ENCODE measurements around the gene STMN3. TPM values are rescaled to one million over a fixed set of nuclear protein-coding genes. Genes with fewer than 3 reads are reported as not detected.
A peak's percentile ranks its signal among the peaks of the same experiment; 100 is the strongest.

The STMN3 gene
- total RNA-seq, 1 donor from 2014 or later: 6.1 TPM

DNA sequence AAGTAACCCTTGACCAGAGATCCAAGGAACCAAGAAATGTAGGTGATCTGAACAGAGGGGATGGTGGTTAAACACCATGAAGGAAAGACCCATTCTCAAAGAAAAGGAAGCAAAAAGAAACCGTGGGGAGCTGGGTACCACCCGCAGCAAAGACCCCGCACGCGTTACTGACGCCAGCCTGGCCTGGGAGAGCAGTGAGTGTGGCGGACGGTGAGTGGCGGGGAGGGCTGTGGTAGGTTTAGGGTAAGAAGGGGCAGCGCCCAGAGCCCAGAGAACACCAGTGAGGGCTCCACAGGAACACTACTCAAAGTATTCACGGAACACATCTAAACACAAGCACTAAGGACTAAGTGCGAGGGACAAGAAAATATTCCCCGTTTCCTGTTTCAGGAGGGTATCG is 30.5 kb downstream of the STMN3 start:
- CTCF ChIA-PET: interaction anchor here (1.0 kb wide), 1 partner anchor 85 kb away, joined by 3 read pairs; no protein-coding TSS in a partner anchor
- Mint-ChIP-seq H3K27me3 (no peaks in the 10 kb centered on the region), H3K27ac (peak overlapping the region; percentile 11), H3K4me1 (peaks cover 10% of the 10 kb centered on the region), H3K36me3 (ENCODE audit: low read depth) (peaks cover 28% of the 10 kb centered on the region), H3K9me3 (no peaks in the 10 kb centered on the region), H3K4me3 (peak overlapping the region; percentile 20)
- no peak for DNase-seq
- TF ChIP-seq, protein P1, sequence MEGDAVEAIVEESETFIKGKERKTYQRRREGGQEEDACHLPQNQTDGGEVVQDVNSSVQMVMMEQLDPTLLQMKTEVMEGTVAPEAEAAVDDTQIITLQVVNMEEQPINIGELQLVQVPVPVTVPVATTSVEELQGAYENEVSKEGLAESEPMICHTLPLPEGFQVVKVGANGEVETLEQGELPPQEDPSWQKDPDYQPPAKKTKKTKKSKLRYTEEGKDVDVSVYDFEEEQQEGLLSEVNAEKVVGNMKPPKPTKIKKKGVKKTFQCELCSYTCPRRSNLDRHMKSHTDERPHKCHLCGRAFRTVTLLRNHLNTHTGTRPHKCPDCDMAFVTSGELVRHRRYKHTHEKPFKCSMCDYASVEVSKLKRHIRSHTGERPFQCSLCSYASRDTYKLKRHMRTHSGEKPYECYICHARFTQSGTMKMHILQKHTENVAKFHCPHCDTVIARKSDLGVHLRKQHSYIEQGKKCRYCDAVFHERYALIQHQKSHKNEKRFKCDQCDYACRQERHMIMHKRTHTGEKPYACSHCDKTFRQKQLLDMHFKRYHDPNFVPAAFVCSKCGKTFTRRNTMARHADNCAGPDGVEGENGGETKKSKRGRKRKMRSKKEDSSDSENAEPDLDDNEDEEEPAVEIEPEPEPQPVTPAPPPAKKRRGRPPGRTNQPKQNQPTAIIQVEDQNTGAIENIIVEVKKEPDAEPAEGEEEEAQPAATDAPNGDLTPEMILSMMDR (IDR thresholded peaks at IDR 0.05): no peak
- intact Hi-C loops (cut with micrococcal nuclease): loop anchor here (10.0 kb wide), 1 partner anchor 442 kb away; the partner anchor contains the start of gene TCEA2
- no peak for ATAC-seq (ENCODE audit: low read depth)
- POLR2A ChIA-PET: no interaction called here

DNA sequence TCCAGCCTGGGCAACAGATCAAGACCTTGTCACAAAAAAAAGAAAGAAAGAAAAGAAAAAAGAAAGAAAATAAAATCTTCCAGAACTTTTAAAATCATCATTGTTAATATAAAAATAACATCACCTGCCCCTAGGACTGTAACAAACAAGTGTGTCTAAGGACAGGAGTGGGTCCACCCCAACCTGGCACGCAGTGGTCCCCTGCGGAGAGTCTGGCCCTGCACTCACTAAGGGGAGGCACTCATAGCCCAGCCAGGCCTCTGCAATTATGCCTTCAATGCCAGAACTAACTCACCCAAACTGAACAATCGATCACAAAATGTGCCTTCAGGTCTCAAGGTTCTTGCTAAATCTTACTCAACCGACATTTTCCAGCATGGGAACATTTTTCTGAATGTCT is 31.1 kb downstream of the STMN3 start:
- H3K27ac Mint-ChIP-seq: no peak overlapping the region
- CTCF ChIA-PET: interaction anchor here (1.0 kb wide), 1 partner anchor 84 kb away, joined by 3 read pairs; no protein-coding TSS in a partner anchor

DNA sequence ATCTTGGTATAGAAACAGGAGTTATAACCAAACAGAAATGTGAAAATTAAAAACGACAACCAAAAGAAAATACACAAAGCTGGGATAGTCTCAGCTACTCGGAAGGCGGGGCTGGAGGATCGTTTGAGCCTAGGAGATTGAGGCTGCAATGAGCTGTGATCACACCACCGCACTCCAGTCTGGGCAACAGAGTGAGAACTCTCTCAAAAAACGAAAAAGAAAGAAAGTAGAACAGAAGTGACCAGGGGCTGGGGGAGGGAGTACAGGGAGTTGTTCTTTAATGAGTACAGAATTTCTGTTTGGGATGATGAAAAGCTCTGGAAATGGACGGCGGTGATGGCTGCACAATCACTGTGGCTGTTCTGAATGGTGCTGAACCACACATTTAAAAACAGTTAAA is 32.2 kb downstream of the STMN3 start:
- intact Hi-C loops (cut with micrococcal nuclease): loop anchor here (10.0 kb wide), 1 partner anchor 444 kb away; the partner anchor contains the start of gene TCEA2
- TF ChIP-seq, protein P1 (IDR thresholded peaks at IDR 0.05): no peak
- H3K9me3 Mint-ChIP-seq: no peaks in the 10 kb centered on the region
- DNase-seq: no peak
- ChIA-PET CTCF (interaction anchor here (1.3 kb wide), 1 partner anchor 21 kb away, joined by 4 read pairs; no protein-coding TSS in a partner anchor), POLR2A (interaction anchor here (0.7 to 1.0 kb wide), 4 partner anchors 17 to 93 kb away, joined by 3 to 5 read pairs (median 4); partner anchors contain the start of genes ARFRP1 and ZGPAT)
- no peak overlapping the region for H3K27ac Mint-ChIP-seq
- no peak overlapping the region for H3K4me3 Mint-ChIP-seq
- H3K36me3 Mint-ChIP-seq (ENCODE audit: low read depth): peaks cover 42% of the 10 kb centered on the region
- ATAC-seq (ENCODE audit: low read depth): no peak
- no peaks in the 10 kb centered on the region for H3K27me3 Mint-ChIP-seq
- peaks cover 15% of the 10 kb centered on the region for H3K4me1 Mint-ChIP-seq

More for the DNA sequence above, 31.1 kb downstream of the STMN3 start:
- Mint-ChIP-seq H3K27me3 (no peaks in the 10 kb centered on the region), H3K9me3 (no peaks in the 10 kb centered on the region), H3K4me1 (peaks cover 13% of the 10 kb centered on the region), H3K4me3 (no peak overlapping the region), H3K36me3 (ENCODE audit: low read depth) (peaks cover 32% of the 10 kb centered on the region)
- intact Hi-C loops (cut with micrococcal nuclease): loop anchor here (10.0 kb wide), 1 partner anchor 443 kb away; the partner anchor contains the start of gene TCEA2
- TF ChIP-seq, protein P1 (IDR thresholded peaks at IDR 0.05): no peak
- POLR2A ChIA-PET: no interaction called here
- ATAC-seq (ENCODE audit: low read depth) (no peak), DNase-seq (no peak)

DNA sequence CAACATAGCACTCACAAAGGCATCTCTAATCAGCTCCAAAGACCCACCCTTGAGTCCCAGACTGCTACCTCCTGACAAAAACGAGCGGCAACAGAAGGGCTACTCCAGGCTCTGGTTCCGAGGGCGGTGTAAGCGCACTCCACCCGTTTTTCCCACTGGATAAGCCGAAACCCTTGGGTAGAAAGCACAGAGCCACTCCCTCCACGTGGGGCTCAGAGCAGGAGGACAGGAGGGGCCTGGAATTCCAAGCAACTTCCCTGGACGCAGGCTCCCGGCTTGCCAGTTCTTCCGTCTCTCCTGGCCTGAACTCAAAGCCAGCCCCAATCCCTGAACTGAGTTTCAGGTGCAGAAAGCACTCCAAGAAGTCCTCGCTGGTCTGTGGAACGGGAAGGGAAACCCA is 33.7 kb downstream of the STMN3 start:
- CTCF ChIA-PET: no interaction called here
- TF ChIP-seq, protein P1 (IDR thresholded peaks at IDR 0.05): no peak
- H3K4me1 Mint-ChIP-seq: peaks cover 11% of the 10 kb centered on the region
- POLR2A ChIA-PET: no interaction called here
- H3K27ac Mint-ChIP-seq: no peak overlapping the region
- no peak overlapping the region for H3K4me3 Mint-ChIP-seq
- no peaks in the 10 kb centered on the region for H3K27me3 Mint-ChIP-seq
- H3K9me3 Mint-ChIP-seq: no peaks in the 10 kb centered on the region
- DNase-seq (no peak), ATAC-seq (ENCODE audit: low read depth) (no peak)
- peaks cover 51% of the 10 kb centered on the region for H3K36me3 Mint-ChIP-seq (ENCODE audit: low read depth)
- intact Hi-C loops (cut with micrococcal nuclease): no loop called here

DNA sequence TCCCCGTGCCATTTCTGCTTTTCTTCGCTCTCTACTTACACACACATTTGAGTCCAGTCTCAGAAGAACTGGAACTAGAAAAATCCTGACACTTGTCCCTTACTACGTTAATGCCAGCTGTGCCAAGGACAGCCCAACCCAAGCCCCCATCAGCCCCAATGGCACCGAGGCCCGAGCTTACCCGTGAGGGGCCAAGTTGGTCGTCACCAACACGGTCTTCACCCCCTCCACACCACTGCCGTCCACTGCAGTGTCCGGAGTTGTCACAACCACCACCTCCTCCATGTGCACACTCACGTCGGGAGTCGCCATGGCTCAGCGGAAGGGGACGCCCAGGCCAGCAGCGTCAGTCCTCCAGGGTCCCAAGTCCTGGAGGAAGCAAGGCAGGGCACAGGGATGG is 34.1 kb downstream of the STMN3 start:
- H3K27ac Mint-ChIP-seq: no peak overlapping the region
- TF ChIP-seq, protein P1 (IDR thresholded peaks at IDR 0.05): no peak
- intact Hi-C loops (cut with micrococcal nuclease): no loop called here
- H3K36me3 Mint-ChIP-seq (ENCODE audit: low read depth): peaks cover 51% of the 10 kb centered on the region
- H3K4me1 Mint-ChIP-seq: peaks cover 11% of the 10 kb centered on the region
- DNase-seq (no peak), ATAC-seq (ENCODE audit: low read depth) (no peak)
- no peaks in the 10 kb centered on the region for H3K9me3 Mint-ChIP-seq
- no peak overlapping the region for H3K4me3 Mint-ChIP-seq
- CTCF ChIA-PET: interaction anchor here (2.1 kb wide), 1 partner anchor 23 kb away, joined by 6 read pairs; no protein-coding TSS in a partner anchor
- POLR2A ChIA-PET: interaction anchor here (1.4 kb wide), 1 partner anchor 22 kb away, joined by 3 read pairs; no protein-coding TSS in a partner anchor
- H3K27me3 Mint-ChIP-seq: no peaks in the 10 kb centered on the region

Data from activated B cell treated with CpG ODN at 0.5 μM for 24 hours (primary cell).